PC-9 (cell line): ENCODE results near the gene FXYD6. TPM values are rescaled to one million over a fixed set of nuclear protein-coding genes. Genes with fewer than 3 reads are reported as not detected.

Experiments used
- BruUV-seq: library from RNA; stranded (reverse); fragments of 400-500 nt; replicated peaks from 2 replicates; lab custom pipeline; 2021; lab: Mats Ljungman, UMichigan
- CTCF ChIA-PET: fragments of 300-600 bp; sonication (Branson Sonifier 250); formaldehyde crosslinking; loops from one replicate; lab custom pipeline; 2022; ENCODE audit warnings: antibody characterized with exemption; lab: Charles Lee
- POLR2A ChIA-PET: fragments of 300-600 bp; sonication (Branson Sonifier 250); formaldehyde crosslinking; loops from one replicate; lab custom pipeline; 2022; ENCODE audit warnings: antibody characterized with exemption; ENCODE audit not compliant: unreplicated experiment; lab: Charles Lee
- DNase-seq, 2 experiments: peaks; one replicate each; pipeline versions ENCODE4 v3.0.0 to v3.0.0-alpha.2; 2015 to 2022; ENCODE audit warnings: mixed read lengths in 1 of 2
- H2AFZ ChIP-seq: fragments of 200-600 bp; sonication (generic); 2 replicates; pipeline ENCODE4 v1.8.1; 2017; ENCODE audit warnings: antibody characterized with exemption
- H3F3A ChIP-seq: fragments of 200-600 bp; sonication (generic); 2 replicates; pipeline ENCODE4 v1.8.1; 2017; ENCODE audit warnings: antibody characterized with exemption, mild to moderate bottlenecking, low read depth; ENCODE audit not compliant: insufficient read depth
- H3K27ac ChIP-seq: fragments of 200-600 bp; sonication (generic); 2 replicates; pipeline ENCODE4 v1.6.1; 2016; ENCODE audit warnings: mixed run types
- H3K27me3 ChIP-seq: fragments of 200-600 bp; sonication (generic); 2 replicates; pipeline ENCODE4 v1.6.1; 2016; ENCODE audit warnings: low read depth, mixed run types; ENCODE audit not compliant: insufficient read depth
- H3K36me3 ChIP-seq: fragments of 200-600 bp; sonication (generic); 2 replicates; pipeline ENCODE4 v1.6.1; 2016; ENCODE audit warnings: low read depth, mixed run types
- H3K4me1 ChIP-seq: fragments of 200-600 bp; sonication (generic); replicated peaks from 2 replicates; pipeline ENCODE4 v1.6.1; 2016; ENCODE audit warnings: mixed run types; ENCODE audit not compliant: insufficient read depth
- H3K4me2 ChIP-seq: fragments of 200-600 bp; sonication (generic); 2 replicates; pipeline ENCODE4 v1.6.1; 2017; ENCODE audit warnings: mixed run types
- H3K4me3 ChIP-seq: fragments of 200-600 bp; sonication (generic); 2 replicates; pipeline ENCODE4 v1.6.1; 2016; ENCODE audit warnings: mixed run types
- H3K79me2 ChIP-seq: fragments of 200-600 bp; sonication (generic); 2 replicates; pipeline ENCODE4 v1.6.1; 2017; ENCODE audit warnings: low read depth, mixed run types
- H3K9me2 ChIP-seq: fragments of 200-600 bp; sonication (generic); 2 replicates; pipeline ENCODE4 v1.8.1; 2017; ENCODE audit warnings: mild to moderate bottlenecking; ENCODE audit not compliant: insufficient read depth
- H3K9me3 ChIP-seq: fragments of 200-600 bp; sonication (generic); 2 replicates; pipeline ENCODE4 v1.8.1; 2016; ENCODE audit warnings: low read depth; ENCODE audit not compliant: insufficient read depth
- H4K20me1 ChIP-seq: fragments of 200-600 bp; sonication (generic); 2 replicates; pipeline ENCODE4 v1.8.1; 2017; ENCODE audit not compliant: insufficient read depth
- CTCF ChIP-seq: fragments of 200-600 bp; sonication (generic); conservative IDR thresholded peaks from 2 replicates; pipeline ENCODE4 v1.6.1; 2017; ENCODE audit warnings: mixed run types, antibody characterized with exemption, mild to moderate bottlenecking, moderate library complexity
- EZH2 ChIP-seq: fragments of 200-600 bp; sonication (generic); IDR thresholded peaks from 2 replicates; pipeline ENCODE4 v1.8.0; 2017; ENCODE audit warnings: antibody characterized with exemption, low read depth
- intact Hi-C: fragments of 100-400 bp; cut with micrococcal nuclease; formaldehyde crosslinking; loops from one replicate; pipeline ENCODE4 v1.10.0; 2022; ENCODE audit not compliant: unreplicated experiment
- total RNA-seq: library from RNA; stranded (reverse); gene quantifications from 2 replicates; pipeline ENCODE4 v1.2.3, GENCODE V29; 2021

The FXYD6 gene
- total RNA-seq, 1 experiment from 2014 or later: 0.20 TPM

GRCh38 chr11:117911694-117912093 lies 35.2 kb upstream of the FXYD6 start:
- H3K27me3 ChIP-seq: no peaks in the 10 kb centered on the region
- H3K9me2 ChIP-seq: no peaks in the 10 kb centered on the region
- CTCF ChIA-PET: no interaction called here
- intact Hi-C loops: no loop called here
- no peak overlapping the region for H3K4me3 ChIP-seq
- H3K79me2 ChIP-seq: no peaks in the 10 kb centered on the region
- DNase-seq: no peak
- H3K4me1 ChIP-seq: peaks cover 12% of the 10 kb centered on the region
- no peak overlapping the region for H3K4me2 ChIP-seq
- no peak overlapping the region for H3K27ac ChIP-seq
- H3K36me3 ChIP-seq: peaks cover 24% of the 10 kb centered on the region; the same call in 1 of the 2 replicates
- peaks cover 4% of the 10 kb centered on the region; the same call in 1 of the 2 replicates for H4K20me1 ChIP-seq
- no peak for TF ChIP-seq CTCF
- TF ChIP-seq EZH2: no peak
- H3F3A ChIP-seq: peaks cover 10% of the 10 kb centered on the region; the same call in 1 of the 2 replicates
- H3K9me3 ChIP-seq: no peaks in the 10 kb centered on the region
- POLR2A ChIA-PET: no interaction called here
- BruUV-seq: no TSS peak
- H2AFZ ChIP-seq: no peak overlapping the region

- H3K27me3 ChIP-seq: no peaks in the 10 kb centered on the region
- intact Hi-C loops: no loop called here
- H3K4me1 ChIP-seq: peaks cover 12% of the 10 kb centered on the region
- BruUV-seq: no TSS peak
- POLR2A ChIA-PET: no interaction called here
- H3K4me3 ChIP-seq: no peak overlapping the region
- H2AFZ ChIP-seq: no peak overlapping the region
- no peaks in the 10 kb centered on the region for H3K9me3 ChIP-seq
- H3F3A ChIP-seq: peaks cover 13% of the 10 kb centered on the region; the same call in 1 of the 2 replicates
- H3K4me2 ChIP-seq: no peak overlapping the region
- CTCF ChIA-PET: no interaction called here
- H3K27ac ChIP-seq: no peak overlapping the region
- no peak for TF ChIP-seq CTCF
- TF ChIP-seq EZH2: no peak
- H3K36me3 ChIP-seq: peaks cover 21% of the 10 kb centered on the region; the same call in 1 of the 2 replicates
- DNase-seq: no peak
- H3K9me2 ChIP-seq: no peaks in the 10 kb centered on the region
- H3K79me2 ChIP-seq: no peaks in the 10 kb centered on the region
- H4K20me1 ChIP-seq: no peaks in the 10 kb centered on the region
These were observed 34.6 kb upstream of the FXYD6 start for GRCh38 chr11:117910941-117911655.

GRCh38 chr11:117910525-117910924 lies 34.1 kb upstream of the FXYD6 start:
- peaks cover 12% of the 10 kb centered on the region for H3K4me1 ChIP-seq
- no peak overlapping the region for H2AFZ ChIP-seq
- no peaks in the 10 kb centered on the region for H4K20me1 ChIP-seq
- H3K4me3 ChIP-seq: no peak overlapping the region
- CTCF ChIA-PET: no interaction called here
- no peaks in the 10 kb centered on the region for H3K27me3 ChIP-seq
- intact Hi-C loops: no loop called here
- no peaks in the 10 kb centered on the region for H3K79me2 ChIP-seq
- POLR2A ChIA-PET: no interaction called here
- no peaks in the 10 kb centered on the region for H3K9me3 ChIP-seq
- no peak overlapping the region for H3K4me2 ChIP-seq
- peaks cover 13% of the 10 kb centered on the region; the same call in 1 of the 2 replicates for H3F3A ChIP-seq
- peaks cover 21% of the 10 kb centered on the region; the same call in 1 of the 2 replicates for H3K36me3 ChIP-seq
- BruUV-seq: no TSS peak
- TF ChIP-seq EZH2: no peak
- no peak overlapping the region for H3K27ac ChIP-seq
- DNase-seq: no peak
- no peaks in the 10 kb centered on the region for H3K9me2 ChIP-seq
